Kidney epithelial cell (primary cell): ENCODE data around the gene LRP1. TPM values are rescaled to one million over a fixed set of nuclear protein-coding genes. Genes with fewer than 3 reads are reported as not detected.

Experiments used
- DNase-seq: peaks from one replicate; pipeline ENCODE4 v3.0.0-alpha.2; 2010; ENCODE audit warnings: low read depth
- H3K27me3 ChIP-seq: 2 replicates; pipeline ENCODE4 v1.6.0; 2011; ENCODE audit warnings: low read length; ENCODE audit not compliant: control insufficient read depth, insufficient read depth
- H3K36me3 ChIP-seq: 2 replicates; pipeline ENCODE4 v1.5.1; 2011; ENCODE audit warnings: low read length; ENCODE audit not compliant: control insufficient read depth, insufficient read depth
- H3K4me3 ChIP-seq: 2 replicates; pipeline ENCODE4 v1.5.1; 2011; ENCODE audit warnings: low read depth, mild to moderate bottlenecking, control low read depth, low read length
- total RNA-seq: library from RNA; depleted of rRNA; stranded (reverse); fragments of >200 nt; gene quantifications from 2 replicates; pipeline ENCODE4 v1.2.3, GENCODE V29; 2015
- TF ChIP-seq, protein P1 (sequence below): IDR thresholded peaks from 2 replicates; pipeline ENCODE4 v1.5.1; 2011; ENCODE audit warnings: mild to moderate bottlenecking, moderate library complexity, low read length, control low read depth, inconsistent platforms; ENCODE audit not compliant: insufficient read depth, poor library complexity, severe bottlenecking

LRP1 gene
- total RNA-seq, 1 donor from 2014 or later = 40.2 TPM

DNA sequence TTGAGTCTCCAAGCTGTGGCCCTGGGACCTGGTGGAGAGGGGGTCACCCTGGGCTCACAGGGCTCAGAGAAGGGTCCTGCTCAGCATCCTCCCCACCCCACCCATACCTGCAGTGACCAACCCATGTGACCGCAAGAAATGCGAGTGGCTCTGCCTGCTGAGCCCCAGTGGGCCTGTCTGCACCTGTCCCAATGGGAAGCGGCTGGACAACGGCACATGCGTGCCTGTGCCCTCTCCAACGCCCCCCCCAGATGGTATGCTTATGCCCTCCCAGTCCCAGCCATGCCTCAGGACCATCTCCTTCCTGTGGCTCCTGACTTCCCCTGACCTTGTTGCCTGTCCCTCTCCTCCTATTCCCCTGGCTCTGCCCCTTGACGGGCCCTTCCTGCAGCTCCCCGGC lies 81.6 kb downstream of the LRP1 start:
- TF ChIP-seq, protein P1, sequence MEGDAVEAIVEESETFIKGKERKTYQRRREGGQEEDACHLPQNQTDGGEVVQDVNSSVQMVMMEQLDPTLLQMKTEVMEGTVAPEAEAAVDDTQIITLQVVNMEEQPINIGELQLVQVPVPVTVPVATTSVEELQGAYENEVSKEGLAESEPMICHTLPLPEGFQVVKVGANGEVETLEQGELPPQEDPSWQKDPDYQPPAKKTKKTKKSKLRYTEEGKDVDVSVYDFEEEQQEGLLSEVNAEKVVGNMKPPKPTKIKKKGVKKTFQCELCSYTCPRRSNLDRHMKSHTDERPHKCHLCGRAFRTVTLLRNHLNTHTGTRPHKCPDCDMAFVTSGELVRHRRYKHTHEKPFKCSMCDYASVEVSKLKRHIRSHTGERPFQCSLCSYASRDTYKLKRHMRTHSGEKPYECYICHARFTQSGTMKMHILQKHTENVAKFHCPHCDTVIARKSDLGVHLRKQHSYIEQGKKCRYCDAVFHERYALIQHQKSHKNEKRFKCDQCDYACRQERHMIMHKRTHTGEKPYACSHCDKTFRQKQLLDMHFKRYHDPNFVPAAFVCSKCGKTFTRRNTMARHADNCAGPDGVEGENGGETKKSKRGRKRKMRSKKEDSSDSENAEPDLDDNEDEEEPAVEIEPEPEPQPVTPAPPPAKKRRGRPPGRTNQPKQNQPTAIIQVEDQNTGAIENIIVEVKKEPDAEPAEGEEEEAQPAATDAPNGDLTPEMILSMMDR = no peak

GRCh38 chr12:57210461-57210860 lies 82.2 kb downstream of the LRP1 start:
- Histone ChIP-seq H3K27me3 (peaks cover 14% of the 10 kb centered on the region), H3K36me3 (peaks cover 2% of the 10 kb centered on the region), H3K4me3 (no peak overlapping the region)
- no peak for DNase-seq
- TF ChIP-seq, protein P1 = no peak

More for the DNA sequence above, 81.6 kb downstream of the LRP1 start:
- no peak for DNase-seq
- H3K36me3 ChIP-seq = peaks cover 2% of the 10 kb centered on the region
- no peak overlapping the region for H3K4me3 ChIP-seq
- H3K27me3 ChIP-seq = peaks cover 8% of the 10 kb centered on the region

GRCh38 chr12:57210926-57211692 lies 82.8 kb downstream of the LRP1 start:
- no peak for DNase-seq
- no peak overlapping the region for H3K4me3 ChIP-seq
- TF ChIP-seq, protein P1 = no peak
- H3K36me3 ChIP-seq = no peaks in the 10 kb centered on the region
- peaks cover 20% of the 10 kb centered on the region for H3K27me3 ChIP-seq

DNA sequence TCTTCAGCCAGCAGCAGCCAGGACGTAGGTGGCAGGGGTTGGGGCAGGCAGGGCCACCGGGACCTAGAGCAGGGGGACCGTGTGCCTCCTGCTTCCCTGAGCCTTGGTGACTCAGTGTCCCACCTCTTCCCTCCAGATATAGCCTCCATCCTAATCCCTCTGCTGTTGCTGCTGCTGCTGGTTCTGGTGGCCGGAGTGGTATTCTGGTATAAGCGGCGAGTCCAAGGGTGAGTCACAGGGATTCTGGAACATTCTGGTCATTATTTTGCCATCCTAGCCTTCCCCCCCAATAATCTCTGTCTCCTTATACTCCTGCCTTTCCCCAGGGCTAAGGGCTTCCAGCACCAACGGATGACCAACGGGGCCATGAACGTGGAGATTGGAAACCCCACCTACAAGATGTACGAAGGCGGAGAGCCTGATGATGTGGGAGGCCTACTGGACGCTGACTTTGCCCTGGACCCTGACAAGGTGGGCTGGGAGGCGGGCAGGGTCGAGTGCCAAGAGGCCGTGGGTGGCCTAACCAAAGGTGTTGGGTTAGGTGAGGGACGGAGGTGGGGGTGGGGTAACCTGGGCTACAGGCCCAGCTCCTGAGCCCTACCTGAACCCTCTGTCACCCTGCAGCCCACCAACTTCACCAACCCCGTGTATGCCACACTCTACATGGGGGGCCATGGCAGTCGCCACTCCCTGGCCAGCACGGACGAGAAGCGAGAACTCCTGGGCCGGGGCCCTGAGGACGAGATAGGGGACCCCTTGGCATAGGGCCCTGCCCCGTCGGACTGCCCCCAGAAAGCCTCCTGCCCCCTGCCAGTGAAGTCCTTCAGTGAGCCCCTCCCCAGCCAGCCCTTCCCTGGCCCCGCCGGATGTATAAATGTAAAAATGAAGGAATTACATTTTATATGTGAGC lies 83.8 kb downstream of the LRP1 start:
- Histone ChIP-seq H3K27me3 (peaks cover 28% of the 10 kb centered on the region), H3K36me3 (no peaks in the 10 kb centered on the region), H3K4me3 (no peak overlapping the region)
- TF ChIP-seq, protein P1 = no peak
- DNase-seq = no peak

DNA sequence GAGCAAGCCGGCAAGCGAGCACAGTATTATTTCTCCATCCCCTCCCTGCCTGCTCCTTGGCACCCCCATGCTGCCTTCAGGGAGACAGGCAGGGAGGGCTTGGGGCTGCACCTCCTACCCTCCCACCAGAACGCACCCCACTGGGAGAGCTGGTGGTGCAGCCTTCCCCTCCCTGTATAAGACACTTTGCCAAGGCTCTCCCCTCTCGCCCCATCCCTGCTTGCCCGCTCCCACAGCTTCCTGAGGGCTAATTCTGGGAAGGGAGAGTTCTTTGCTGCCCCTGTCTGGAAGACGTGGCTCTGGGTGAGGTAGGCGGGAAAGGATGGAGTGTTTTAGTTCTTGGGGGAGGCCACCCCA lies 84.4 kb downstream of the LRP1 start:
- no peak for DNase-seq
- TF ChIP-seq, protein P1 = no peak
- H3K4me3 ChIP-seq = no peak overlapping the region
- H3K27me3 ChIP-seq = peaks cover 34% of the 10 kb centered on the region
- H3K36me3 ChIP-seq = no peaks in the 10 kb centered on the region
